Endothelial cell (in vitro differentiated cells): ENCODE measurements around the gene SGCD. TPM values are rescaled to one million over a fixed set of nuclear protein-coding genes. Genes with fewer than 3 reads are reported as not detected.

ENCODE experiments used
- DNase-seq: peaks from one replicate; pipeline ENCODE4 v3.0.0; 2021; ENCODE audit warnings: low spot score
- H3K27ac Mint-ChIP-seq: one replicate; pipeline ENCODE4 v1.8.0; 2021; ENCODE audit warnings: mixed read lengths, inconsistent platforms; ENCODE audit not compliant: unreplicated experiment
- H3K27me3 Mint-ChIP-seq: one replicate; pipeline ENCODE4 v1.8.0; 2021; ENCODE audit warnings: mild to moderate bottlenecking, moderate library complexity, mixed read lengths, inconsistent platforms; ENCODE audit not compliant: unreplicated experiment
- H3K36me3 Mint-ChIP-seq: one replicate; pipeline ENCODE4 v1.8.0; 2021; ENCODE audit warnings: mild to moderate bottlenecking, low read depth, mixed read lengths, inconsistent platforms; ENCODE audit not compliant: unreplicated experiment
- H3K4me1 Mint-ChIP-seq: one replicate; pipeline ENCODE4 v1.8.0; 2021; ENCODE audit warnings: mild to moderate bottlenecking, mixed read lengths, inconsistent platforms; ENCODE audit not compliant: unreplicated experiment
- H3K4me3 Mint-ChIP-seq: one replicate; pipeline ENCODE4 v1.8.0; 2021; ENCODE audit warnings: mild to moderate bottlenecking, mixed read lengths, inconsistent platforms; ENCODE audit not compliant: unreplicated experiment
- H3K9me3 Mint-ChIP-seq: one replicate; pipeline ENCODE4 v1.8.0; 2021; ENCODE audit warnings: mixed read lengths, inconsistent platforms; ENCODE audit not compliant: unreplicated experiment
- CTCF ChIP-seq: fragments of 200-600 bp; sonication (generic); IDR thresholded peaks from one replicate; pipeline ENCODE4 v1.5.0; 2021; ENCODE audit warnings: antibody characterized with exemption; ENCODE audit not compliant: unreplicated experiment
- total RNA-seq: library from RNA; stranded (reverse); fragmentation: NEBNext Ultra II Directional; extraction: Animal tissue kit (Norgen Biotek cat#: 25700); gene quantifications from one replicate; pipeline ENCODE4 v1.2.1, GENCODE V29; 2021; ENCODE audit not compliant: unreplicated experiment

The SGCD gene
- total RNA-seq, 1 donor from 2014 or later, result 1.2 TPM

GRCh38 chr5:156434471-156434870 is 107.5 kb downstream of the SGCD start:
- Mint-ChIP-seq H3K36me3 (no peaks in the 10 kb centered on the region), H3K9me3 (no peaks in the 10 kb centered on the region), H3K27me3 (no peaks in the 10 kb centered on the region), H3K27ac (no peak overlapping the region), H3K4me3 (no peak overlapping the region), H3K4me1 (no peaks in the 10 kb centered on the region)
- no peak for DNase-seq
- no peak for TF ChIP-seq CTCF

GRCh38 chr5:156435101-156435500 is 108.1 kb downstream of the SGCD start:
- H3K9me3 Mint-ChIP-seq, result no peaks in the 10 kb centered on the region
- H3K4me3 Mint-ChIP-seq, result no peak overlapping the region
- TF ChIP-seq CTCF, result no peak
- H3K27me3 Mint-ChIP-seq, result no peaks in the 10 kb centered on the region
- H3K4me1 Mint-ChIP-seq, result no peaks in the 10 kb centered on the region
- H3K27ac Mint-ChIP-seq, result no peak overlapping the region
- no peak for DNase-seq
- H3K36me3 Mint-ChIP-seq, result no peaks in the 10 kb centered on the region

- TF ChIP-seq CTCF, result no peak
- Mint-ChIP-seq H3K36me3 (no peaks in the 10 kb centered on the region), H3K27ac (no peak overlapping the region), H3K4me1 (no peaks in the 10 kb centered on the region), H3K4me3 (no peak overlapping the region), H3K9me3 (no peaks in the 10 kb centered on the region), H3K27me3 (no peaks in the 10 kb centered on the region)
- DNase-seq, result no peak
These were observed 111.1 kb downstream of the SGCD start for GRCh38 chr5:156438076-156438475.

- H3K4me3 Mint-ChIP-seq, result no peak overlapping the region
- H3K9me3 Mint-ChIP-seq, result no peaks in the 10 kb centered on the region
- H3K27me3 Mint-ChIP-seq, result peaks cover 1% of the 10 kb centered on the region
- H3K4me1 Mint-ChIP-seq, result no peaks in the 10 kb centered on the region
- no peak overlapping the region for H3K27ac Mint-ChIP-seq
- H3K36me3 Mint-ChIP-seq, result no peaks in the 10 kb centered on the region
- no peak for DNase-seq
- no peak for TF ChIP-seq CTCF
These were observed 117.9 kb downstream of the SGCD start for GRCh38 chr5:156444753-156445291.

GRCh38 chr5:156446526-156446925 is 119.6 kb downstream of the SGCD start:
- Mint-ChIP-seq H3K9me3 (no peaks in the 10 kb centered on the region), H3K4me3 (no peak overlapping the region), H3K27me3 (peaks cover 1% of the 10 kb centered on the region), H3K36me3 (no peaks in the 10 kb centered on the region), H3K27ac (no peak overlapping the region), H3K4me1 (no peaks in the 10 kb centered on the region)
- no peak for TF ChIP-seq CTCF
- no peak for DNase-seq
